RKO (cell line): ENCODE data around the gene NGF.
"Not testable (repeated sequence)": the region's sequence is repeated elsewhere in the genome, so short reads cannot be mapped to it uniquely, and the experiment has no call there.

Experiments
- DNase-seq: peaks from one replicate; pipeline ENCODE4 v3.0.0-alpha.2; 2016; ENCODE audit warnings: low spot score

The NGF gene

GRCh38 chr1:115332813-115333608, 5.0 kb downstream of the NGF start:
- peak; percentile 19 for DNase-seq

GRCh38 chr1:115331558-115332331, 6.3 kb downstream of the NGF start:
- DNase-seq = no peak

GRCh38 chr1:115330480-115331013, 7.5 kb downstream of the NGF start:
- peak; percentile 53 for DNase-seq

GRCh38 chr1:115329965-115330364, 8.1 kb downstream of the NGF start:
- no peak for DNase-seq

- no peak for DNase-seq
Observed at GRCh38 chr1:115327270-115327669, 10.8 kb downstream of the NGF start.

DNA sequence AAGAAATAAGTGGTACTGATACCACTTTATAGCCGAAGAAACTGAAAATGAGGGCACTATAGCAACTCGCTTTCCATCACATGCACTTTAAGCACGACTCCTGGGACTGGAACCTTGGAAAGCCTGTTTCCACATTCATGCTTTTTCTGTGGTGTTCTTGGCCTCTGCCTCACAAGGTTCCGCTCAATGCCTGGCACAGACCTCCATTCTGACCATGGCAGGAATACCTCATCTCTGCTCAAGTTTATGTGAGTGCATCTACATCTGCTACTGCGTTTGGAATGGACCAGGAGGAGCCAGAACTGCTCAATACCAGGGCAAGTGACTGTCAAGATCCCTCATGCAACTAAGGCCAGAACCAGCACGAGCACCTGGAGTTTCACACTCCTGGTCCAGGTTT, 11.6 kb downstream of the NGF start:
- DNase-seq = no peak

GRCh38 chr1:115325874-115326273, 12.2 kb downstream of the NGF start:
- DNase-seq = no peak

DNA sequence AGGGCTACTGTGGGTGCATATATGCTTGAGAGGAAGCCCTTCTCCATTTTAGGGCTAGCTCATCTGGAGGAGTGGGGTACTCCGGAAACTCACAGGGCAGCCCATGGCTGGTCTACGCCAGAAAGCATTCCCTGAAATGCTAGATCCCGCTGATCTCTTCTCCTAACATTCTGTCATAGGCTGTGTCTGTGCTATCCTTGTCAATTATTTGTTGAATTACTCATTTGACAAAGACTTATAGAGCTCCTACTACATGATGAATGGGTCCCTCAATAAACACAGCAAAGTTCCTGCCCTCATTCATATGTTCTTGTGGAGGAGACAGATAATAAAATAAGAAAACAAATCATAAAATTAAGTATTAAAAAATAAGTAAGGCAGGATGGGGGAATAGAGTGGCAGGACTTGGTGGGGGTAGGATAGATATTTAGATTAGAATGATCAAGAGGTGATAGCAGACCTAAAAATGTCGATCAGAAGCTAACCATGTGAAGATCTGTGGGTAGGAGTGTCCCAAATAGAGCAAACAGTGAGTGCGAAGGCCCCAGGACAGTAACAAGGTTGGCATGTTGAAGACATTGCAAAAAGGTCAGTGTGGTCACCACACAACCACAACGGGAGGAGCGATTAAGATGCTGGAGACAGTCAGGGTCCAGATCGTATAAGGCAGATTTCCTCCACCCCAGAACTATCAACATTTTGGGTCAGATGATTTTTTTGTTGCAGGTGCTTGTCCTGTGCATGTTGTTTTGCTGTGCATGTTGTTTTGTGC, 13.2 kb downstream of the NGF start:
- DNase-seq = no peak

GRCh38 chr1:115323366-115324004, 14.6 kb downstream of the NGF start:
- no peak for DNase-seq

- DNase-seq = no peak
Observed at GRCh38 chr1:115322631-115323030, 15.4 kb downstream of the NGF start.

DNA sequence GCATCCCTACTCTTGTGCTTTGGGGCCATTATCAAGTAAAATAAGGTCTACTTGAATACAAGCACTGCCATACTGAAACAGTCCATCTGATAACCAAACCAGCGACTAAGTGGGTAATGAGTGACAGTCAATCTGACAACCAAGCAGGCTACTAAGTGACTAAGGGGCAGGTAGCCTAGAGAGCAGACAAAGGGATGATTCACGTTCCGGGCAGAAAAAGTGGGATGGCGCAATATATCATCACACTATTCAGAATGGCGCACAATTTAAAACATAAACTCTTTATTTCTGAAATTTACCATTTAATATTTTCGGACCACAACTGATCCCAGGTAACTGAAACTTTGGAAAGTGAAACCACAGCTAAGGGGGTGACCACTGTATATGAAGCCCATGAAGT, 17.7 kb downstream of the NGF start:
- DNase-seq = peak; percentile 1

GRCh38 chr1:115319706-115320105, 18.3 kb downstream of the NGF start:
- DNase-seq = no peak

GRCh38 chr1:115317101-115318012, 20.7 kb downstream of the NGF start:
- DNase-seq = no peak

DNA sequence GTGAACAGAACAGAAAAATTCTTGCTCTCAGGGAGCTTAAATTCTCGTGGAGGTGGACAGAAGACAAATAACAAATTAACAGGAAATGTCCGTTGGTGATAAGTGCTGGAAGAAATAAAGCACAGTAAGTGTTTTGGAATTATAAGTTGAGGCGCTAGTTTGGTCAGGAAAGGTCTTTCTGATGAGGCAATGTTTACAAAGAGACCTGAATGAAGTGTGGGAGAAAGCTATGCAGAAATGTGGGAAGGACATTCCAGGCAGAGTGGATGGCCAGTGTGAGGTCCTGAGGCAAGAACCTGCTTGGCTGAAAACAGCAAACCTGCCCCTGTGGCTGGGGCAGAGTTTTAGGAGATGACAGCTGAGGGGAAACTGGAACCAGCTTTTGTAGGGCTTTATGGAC, 23.3 kb downstream of the NGF start:
- DNase-seq = no peak

DNA sequence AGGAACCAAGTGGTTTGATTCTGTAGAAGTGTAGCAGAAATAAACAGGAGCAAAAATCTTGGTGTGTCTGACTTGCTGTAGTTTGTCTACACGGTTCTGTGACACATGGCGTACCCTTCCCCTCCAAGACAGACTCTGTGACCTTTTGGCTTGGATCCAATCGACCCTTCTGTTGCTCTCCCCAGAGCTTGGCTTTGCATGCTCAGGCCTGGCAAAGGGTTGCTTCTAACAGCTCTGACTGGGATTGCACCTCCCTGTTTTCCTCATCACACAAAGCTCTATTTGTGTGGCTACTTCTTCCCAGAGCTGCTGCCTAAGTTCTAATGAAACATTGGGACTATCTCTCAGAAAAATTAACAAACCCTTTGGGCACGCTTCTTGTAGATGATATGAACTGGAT, 24.0 kb downstream of the NGF start:
- DNase-seq = no peak

DNA sequence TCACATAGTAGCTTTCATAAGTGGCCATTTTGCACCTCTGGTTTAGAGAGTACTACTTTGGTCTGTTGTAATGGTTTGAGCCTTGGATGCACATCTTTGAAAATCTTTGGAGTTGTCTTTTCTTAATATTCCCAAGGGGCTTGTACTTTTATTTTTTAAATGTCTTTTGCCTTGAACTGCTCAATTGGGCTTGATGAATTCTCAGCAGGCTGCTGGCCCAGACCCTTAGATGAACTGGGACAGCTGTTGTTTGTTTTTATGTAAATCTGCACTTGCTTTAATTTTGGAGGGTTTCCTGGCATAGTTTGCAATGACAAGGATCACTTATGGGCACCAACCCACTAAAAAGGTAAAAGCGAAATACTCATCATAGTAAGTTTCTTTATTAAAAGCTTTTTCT, 24.9 kb downstream of the NGF start:
- no peak for DNase-seq

GRCh38 chr1:115312742-115313141, 25.3 kb downstream of the NGF start:
- no peak for DNase-seq

GRCh38 chr1:115311474-115311989, 26.5 kb downstream of the NGF start:
- no peak for DNase-seq

DNA sequence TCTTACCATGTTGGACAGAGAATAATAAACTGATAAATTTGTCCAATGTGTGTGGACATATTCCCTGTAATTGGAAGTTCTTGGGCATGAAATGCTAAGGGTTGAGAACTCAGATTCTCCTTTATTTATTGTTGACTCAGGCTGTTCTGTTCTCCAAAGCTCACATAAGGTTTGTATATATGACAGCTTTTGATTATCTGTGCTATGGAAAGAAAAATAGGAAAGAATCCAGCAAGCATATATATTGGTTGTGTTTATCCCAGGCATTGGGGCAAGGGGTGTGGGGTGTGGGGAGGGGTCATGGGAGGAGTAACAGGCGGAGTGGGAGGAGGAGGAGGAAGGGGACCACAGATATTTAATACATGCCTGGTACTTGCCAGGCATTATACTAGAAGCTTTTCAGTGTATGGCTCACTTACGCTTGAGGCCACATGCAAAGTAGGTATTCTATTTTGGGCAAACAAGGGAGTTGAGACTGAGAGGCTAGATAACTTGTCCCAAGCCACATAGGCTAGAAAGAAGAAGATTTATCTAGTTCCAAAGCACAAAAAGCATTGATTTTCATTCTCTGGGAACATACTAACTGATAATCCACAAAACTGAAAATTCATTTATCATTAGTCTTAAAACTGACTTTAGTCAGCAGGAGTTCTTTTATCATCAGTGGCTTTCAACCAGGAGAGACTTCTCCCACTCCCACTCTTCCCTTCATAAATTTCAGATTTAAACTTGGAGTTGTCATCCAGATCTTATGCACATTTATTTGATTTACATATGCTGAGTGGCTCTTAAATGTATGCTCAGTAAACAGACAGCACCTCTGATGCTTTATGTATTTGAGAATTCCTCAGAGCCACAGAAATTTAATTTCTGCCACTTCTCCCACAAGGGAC, 27.2 kb downstream of the NGF start:
- no peak for DNase-seq

- not testable (repeated sequence) for DNase-seq
Observed at GRCh38 chr1:115309504-115309903, 28.5 kb downstream of the NGF start.
